ENCODE measurements around the gene CTXND1.
A peak's percentile ranks its signal among the peaks of the same experiment; 100 is the strongest.
"Not testable (repeated sequence)": the region's sequence is repeated elsewhere in the genome, so short reads cannot be mapped to it uniquely, and the experiment has no call there.

Gene CTXND1

DNA sequence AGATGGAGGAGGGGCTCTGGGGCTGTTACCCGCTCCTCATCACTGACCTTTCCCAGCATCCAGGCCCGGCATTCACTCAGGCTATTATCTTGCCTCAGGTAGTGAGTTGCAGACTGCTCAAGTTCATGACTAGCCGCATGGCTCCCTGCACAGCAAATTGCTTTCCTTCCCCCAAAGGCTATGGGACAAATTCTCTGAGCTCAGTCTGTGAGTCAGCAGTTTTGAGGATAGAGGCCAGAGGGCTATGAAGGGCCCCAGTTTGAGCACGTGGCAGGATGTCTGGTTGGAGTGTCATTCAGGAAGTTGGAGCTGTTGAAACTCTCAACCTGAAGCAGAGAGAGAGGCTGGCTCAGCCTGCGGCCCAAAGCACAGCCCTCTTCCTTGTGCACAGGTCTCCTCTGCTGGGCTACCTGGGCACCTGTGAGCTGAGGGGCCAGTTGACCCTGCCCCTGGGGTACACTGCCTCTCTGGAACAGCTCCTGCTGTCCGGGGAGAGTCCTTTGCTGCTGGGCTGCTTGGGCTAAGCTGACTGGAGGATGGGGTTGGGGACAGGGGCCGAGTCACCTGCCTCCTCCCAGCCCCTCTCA, 91.3 kb downstream of the CTXND1 start:
- DNase-seq (ENCODE audit: low read depth in 1 of 2, low spot score in 1 of 2): no peak

DNA sequence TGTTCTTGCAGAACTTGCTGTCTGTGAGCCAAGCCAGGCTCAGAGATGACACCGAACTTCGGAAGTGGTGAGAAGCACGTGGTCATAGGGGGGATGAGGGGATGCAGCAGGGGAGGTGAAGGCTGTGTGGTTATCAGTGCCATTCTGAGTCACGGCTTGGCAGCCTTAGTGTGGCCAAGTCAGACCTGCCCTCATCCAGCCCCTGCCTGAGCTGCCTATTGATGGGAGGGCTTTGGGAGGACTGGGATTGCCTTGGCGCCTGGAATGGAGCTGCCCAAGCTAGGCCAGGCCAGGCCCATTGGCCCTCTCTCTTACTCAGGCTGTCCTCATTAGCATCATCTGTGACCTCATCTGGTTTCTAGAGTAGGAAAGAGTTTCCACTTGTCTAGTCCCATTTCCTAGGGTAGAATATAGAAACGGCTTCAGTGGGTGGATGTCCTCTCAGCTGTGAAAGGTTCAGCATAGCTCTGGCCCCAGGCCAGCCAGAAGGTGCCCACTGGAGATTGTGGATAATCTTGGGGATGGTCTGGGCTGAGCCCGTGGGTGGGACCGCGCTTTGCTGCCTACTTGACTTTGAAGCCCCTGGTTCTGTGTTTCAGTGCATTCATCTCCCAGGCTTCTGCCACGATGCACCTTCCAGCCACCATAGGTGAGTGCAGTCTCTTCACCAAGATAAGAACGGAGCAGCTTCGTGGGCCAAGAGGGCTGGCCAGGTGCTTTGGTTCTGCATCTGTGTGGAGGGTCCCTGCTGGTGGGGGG, 92.0 kb downstream of the CTXND1 start:
- DNase-seq (ENCODE audit: low read depth in 1 of 2, low spot score in 1 of 2): no peak

DNA sequence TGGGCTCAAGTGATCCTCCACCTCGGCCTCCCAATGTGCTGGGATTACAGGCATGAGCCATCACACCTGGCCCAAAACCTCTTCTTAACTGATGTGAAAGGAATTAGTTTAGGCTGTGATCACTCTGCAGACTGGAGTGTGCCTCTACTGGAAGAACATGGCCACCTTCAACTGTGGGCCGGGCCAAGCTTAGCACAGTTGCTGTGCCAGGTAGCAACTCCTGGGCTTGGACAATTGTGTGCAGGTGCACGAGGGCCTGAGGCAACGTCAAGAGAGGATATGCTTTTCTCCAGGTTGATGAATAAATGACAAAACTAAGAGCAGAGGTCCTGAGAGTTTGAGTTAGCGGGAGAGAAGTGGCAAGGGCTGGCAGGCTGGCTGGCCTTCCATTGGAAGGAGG, 92.7 kb downstream of the CTXND1 start:
- no peak for DNase-seq (ENCODE audit: low read depth in 1 of 2, low spot score in 1 of 2)

DNA sequence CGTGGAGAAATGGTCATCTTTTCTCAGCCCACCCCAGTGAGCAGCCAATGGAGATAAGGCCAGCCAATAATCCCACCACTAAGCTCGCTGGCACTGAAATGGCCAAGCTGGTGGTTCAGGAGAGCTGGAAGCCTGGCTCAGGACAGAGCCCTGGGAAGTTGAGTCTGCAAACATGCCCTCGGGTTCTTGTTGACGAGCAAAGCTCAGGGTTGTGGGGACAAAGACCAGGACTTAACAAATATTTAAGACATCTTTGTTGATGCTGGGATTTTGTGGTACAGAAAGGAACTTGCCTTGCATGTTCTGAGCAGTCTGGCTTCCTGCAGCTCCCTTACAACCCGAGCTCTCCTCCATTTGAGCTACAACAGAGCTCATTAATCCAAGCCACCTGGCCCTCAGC, 94.8 kb downstream of the CTXND1 start:
- no peak for DNase-seq (ENCODE audit: low read depth in 1 of 2, low spot score in 1 of 2)

DNA sequence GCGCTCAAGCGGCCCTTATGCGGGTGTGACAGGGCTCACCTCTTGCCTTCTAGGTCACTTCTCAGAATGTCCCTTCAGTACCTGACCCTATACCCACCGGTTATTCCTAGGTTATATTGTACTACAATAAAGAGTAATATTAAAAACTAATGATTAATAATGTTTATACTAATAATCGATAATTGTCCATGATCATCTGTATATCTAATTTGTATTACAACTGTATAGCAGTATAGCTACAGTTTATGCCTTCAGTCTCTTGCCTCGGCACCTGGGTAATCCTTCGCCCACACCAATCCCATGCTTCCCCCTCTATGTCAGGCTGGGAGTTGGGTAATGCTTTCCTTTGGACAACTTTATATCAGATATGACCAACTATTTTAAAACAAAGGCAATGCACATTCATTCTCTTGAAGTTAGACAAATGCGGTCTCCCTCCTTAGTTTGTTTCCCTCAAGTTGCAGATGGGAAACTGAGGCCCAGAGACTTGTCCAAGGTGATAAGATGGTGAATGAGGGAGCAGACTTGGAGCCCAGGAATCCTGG, 95.8 kb downstream of the CTXND1 start:
- no peak for DNase-seq (ENCODE audit: low read depth in 1 of 2, low spot score in 1 of 2)

DNA sequence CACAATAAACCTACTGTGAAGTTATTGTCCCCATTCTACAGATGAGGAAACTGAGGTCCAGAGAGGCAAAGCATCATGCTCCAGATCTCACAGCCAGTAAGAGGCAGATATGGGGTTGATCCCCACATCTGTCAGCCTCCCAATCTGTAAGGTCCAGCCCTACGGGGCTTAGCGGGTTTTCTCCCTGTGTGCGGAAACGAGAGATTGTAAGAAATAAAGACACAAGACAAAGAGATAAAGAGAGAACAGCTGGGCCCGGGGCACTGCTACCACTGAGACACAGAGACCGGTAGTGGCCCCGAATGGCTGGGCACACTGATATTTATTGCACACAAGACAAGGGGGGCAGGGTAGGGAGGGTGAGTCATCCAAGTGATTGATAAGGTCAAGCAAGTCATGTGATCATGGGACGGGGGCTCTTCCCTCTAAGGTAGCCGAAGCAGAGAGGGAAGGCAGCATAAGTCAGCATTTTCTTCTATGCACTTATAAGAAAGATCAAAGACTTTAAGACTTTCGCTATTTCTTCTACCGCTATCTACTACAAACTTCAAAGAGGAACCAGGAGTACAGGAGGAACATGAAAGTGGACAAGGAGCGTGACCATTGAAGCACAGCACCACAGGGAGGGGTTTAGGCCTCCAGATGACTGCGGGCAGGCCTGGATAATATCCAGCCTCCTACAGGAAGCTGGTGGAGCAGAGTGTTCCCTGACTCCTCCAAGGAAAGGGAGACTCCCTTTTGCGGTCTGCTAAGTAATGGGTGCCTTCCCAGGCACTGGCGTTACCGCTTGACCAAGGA, 96.4 kb downstream of the CTXND1 start:
- DNase-seq (ENCODE audit: low read depth in 1 of 2, low spot score in 1 of 2): not testable (repeated sequence)

DNA sequence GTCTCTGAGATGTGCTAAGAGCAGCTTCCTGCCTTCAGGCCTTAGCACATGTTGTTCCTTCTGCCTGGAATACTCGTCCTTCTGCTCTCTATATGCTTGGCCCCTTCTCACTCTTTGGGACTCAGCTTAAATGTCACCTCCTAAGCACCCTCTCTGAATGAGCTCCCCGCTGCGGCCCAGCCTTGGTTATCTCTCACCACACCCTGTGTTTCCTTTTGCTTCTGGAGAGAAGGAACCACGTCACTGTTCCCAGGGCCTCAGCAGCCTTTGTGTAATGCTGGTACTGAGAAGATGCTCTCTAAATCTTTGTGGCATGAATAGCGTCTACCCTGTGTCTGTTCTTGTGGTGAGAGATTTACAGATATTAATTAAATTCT, 97.0 kb downstream of the CTXND1 start:
- DNase-seq (ENCODE audit: low read depth in 1 of 2, low spot score in 1 of 2): no peak

DNA sequence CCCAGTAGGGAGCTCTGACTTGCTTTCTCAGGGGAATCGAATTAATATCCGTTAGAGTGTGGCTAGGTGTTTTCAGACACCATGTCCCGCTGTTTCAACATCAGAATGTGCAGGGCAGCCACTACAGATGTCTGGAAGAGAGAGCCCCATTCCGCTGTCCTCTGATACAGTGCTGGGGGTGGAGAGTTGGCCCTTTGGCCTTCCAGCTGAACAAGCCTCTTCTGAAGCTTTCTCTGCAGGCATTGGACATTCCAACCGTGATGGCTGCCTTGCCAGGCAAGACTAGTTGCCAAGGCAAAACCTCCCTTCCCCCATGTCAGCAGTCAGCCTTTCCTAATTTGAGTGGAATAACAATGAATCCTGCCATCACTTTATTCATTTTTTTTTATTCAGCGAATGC, 97.7 kb downstream of the CTXND1 start:
- no peak for DNase-seq (ENCODE audit: low read depth in 1 of 2, low spot score in 1 of 2)

DNA sequence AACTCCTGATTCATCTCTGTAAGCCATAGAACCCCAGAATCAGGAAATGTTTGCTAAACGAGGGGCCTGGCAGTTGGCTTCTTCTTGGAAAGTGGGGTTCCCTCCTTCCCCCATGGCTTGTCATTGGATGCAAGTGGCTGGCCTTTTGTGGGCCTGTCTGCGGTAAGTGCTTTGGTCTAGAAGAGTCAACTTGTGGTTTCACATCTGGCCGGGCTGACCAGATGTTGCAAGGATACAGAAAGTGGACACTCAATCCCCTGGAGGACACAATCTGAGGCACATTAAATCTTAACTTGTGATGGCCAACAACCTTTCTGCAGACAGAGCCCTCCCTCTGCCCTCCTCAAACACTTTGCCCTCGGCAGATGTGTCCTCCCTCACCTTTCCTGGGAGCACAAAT, 98.1 kb downstream of the CTXND1 start:
- no peak for DNase-seq (ENCODE audit: low read depth in 1 of 2, low spot score in 1 of 2)

DNA sequence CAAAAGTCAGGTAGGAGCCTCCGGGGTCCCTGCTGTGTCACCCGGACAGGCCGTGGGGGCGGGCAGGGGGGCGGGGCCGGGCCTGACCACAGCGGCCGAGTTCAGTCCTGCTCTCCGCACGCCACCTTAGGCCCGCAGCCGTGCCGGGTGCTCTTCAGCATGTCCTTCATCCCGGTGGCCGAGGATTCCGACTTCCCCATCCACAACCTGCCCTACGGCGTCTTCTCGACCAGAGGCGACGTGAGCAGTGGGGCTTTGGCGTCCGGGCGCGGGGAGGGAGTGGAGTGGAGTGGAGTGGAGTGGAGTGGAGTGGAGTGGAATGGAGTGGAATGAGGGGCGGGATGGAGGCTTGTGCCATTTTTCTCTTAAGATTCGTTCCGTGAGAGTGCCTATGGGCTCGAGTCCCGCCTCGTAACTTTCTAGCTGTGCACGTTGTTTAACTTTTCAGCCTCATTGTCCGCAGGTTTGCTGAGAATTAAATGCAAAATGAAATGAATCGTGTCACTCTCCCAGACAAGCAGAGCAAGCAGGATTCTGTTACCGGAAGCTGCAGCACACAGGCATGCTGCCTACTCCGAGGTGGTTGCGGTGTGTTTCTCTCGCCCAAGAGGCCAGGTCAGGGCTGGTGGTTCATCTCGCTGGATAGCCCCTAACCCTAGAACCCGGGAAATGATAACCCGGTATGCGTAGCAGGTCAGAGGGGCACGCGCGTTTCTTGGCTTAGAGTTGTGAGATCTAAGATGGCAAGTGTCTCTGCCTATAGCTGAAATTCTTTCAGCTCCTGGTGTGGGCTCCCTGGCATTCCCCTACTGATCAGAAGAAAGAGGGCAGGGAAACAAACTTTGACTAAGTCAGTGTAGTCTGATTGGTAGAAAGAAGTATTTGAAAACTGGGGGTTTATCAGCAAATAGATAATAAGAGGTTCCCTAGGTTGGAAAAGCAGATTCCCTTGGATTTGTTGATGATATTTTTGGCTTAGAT, 98.8 kb downstream of the CTXND1 start, which contains the start of gene FAH:
TSS of gene FAH (plus strand) at position 104 of the 981 bp plus-strand sequence. CDS start at position 160, 56 bp downstream.
- DNase-seq (ENCODE audit: low read depth in 1 of 2, low spot score in 1 of 2): no peak

DNA sequence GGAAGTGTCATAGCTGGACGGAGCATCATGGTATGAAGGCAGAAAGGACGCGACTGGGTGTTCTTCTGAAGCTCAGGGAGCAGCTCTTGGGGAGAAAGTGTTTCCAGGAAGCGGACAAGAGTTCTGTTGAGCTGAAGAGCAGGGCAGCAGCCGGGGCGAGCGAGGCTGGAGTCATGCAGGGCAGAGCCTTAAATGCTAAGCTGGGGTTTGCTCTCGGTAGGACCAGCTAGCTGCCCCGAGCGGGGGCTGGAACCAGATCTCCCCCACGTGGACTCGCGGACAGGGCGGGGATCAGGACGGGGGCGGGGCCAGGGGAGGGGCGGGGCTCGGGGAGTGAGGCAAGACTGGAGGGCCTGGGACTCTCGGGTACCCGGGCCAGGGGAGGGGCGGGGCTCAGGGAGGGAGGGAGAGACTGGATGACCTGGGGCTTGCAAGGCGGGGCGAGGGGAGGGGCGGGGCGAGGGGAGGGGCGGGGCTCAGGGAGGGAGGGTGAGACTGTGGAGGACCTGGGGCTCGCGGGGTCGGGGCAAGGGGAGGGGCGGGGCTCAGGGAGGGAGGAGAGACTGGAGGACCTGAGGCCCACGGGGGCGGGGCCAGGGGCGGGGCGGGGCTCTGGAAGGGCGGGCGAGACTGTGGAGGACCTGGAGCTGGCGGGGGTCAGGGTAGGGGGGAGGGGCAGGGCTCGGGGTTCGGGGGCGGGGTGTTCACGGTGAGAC, 99.7 kb downstream of the CTXND1 start:
- DNase-seq (ENCODE audit: low read depth in 1 of 2, low spot score in 1 of 2): peak; percentile 76 to 83

DNA sequence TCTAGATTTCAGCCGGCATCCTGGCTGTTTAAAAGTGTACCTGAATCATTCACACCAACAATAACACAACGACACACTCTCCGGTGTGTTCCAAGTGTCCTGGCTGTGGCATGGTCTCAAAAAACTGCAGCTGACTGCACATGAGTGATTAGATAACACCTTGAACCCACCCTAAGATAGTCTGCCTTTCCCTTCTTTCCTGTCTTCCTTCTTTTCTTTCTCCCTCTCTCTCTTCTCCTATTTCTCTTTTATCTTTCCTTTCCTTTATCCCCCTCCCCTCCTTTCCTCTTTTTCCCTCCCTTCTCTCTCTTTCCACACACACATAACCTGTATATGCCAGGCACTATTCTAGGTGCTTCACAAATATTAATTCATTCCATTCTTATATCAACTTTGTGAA, 100.4 kb downstream of the CTXND1 start:
- no peak for DNase-seq (ENCODE audit: low read depth in 1 of 2, low spot score in 1 of 2)

DNA sequence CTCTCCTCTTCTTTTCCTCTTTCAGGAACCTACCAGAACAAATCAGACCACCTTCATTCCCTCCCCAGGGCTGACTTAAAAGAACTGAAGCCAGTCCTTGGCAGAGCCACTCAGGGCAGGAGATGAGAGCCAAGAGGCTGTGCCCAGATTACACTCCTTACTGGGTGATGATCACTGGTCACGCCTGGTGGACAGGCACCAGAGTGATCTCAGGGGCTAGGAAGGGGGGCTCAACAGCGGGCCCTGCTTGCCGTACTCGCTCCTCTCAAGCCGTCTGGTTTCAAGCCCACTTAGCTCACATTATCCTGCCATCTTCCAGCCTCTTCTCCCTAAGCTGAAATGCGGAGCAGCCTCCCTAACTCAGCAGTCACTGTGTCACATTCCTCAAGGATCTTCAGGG, 100.9 kb downstream of the CTXND1 start:
- DNase-seq (ENCODE audit: low read depth in 1 of 2, low spot score in 1 of 2): no peak
